H1 (cell line): Measurements from ENCODE around the gene RCAN2. TPM values are rescaled to one million over a fixed set of nuclear protein-coding genes. Genes with fewer than 3 reads are reported as not detected.
A peak's percentile ranks its signal among the peaks of the same experiment; 100 is the strongest.

Source experiments
- BCL11A ChIP-seq, 2 experiments: IDR thresholded peaks; one replicate each; pipeline ENCODE4 v1.6.1; 2011; ENCODE audit warnings: low read depth in 2 of 2, low read length in 2 of 2, mild to moderate bottlenecking in 2 of 2
- BRCA1 ChIP-seq: IDR thresholded peaks from 2 replicates; pipeline ENCODE4 v1.6.1; 2012; ENCODE audit warnings: low read depth, low read length, improper control_type of control experiment
- CEBPB ChIP-seq: IDR thresholded peaks from 2 replicates; pipeline ENCODE4 v1.6.1; 2012; ENCODE audit warnings: low read depth, low read length
- CHD1 ChIP-seq: IDR thresholded peaks from 2 replicates; pipeline ENCODE4 v1.6.1; 2012; ENCODE audit warnings: low read depth, low read length, improper control_type of control experiment
- CTBP2 ChIP-seq: IDR thresholded peaks from 2 replicates; pipeline ENCODE4 v1.7.0; 2011; ENCODE audit warnings: borderline replicate concordance, mild to moderate bottlenecking, moderate library complexity, mixed read lengths, low read length; ENCODE audit not compliant: insufficient read depth, insufficient read length
- EP300 ChIP-seq, 2 experiments: IDR thresholded peaks; 1 replicate in 1 of 2; 2 replicates in 1 of 2; pipeline ENCODE4 v1.6.1; 2011 to 2012; ENCODE audit warnings: low read depth in 2 of 2, low read length in 2 of 2, mild to moderate bottlenecking in 2 of 2, borderline replicate concordance in 1 of 2, inconsistent platforms in 1 of 2, moderate library complexity in 1 of 2
- EZH2 ChIP-seq: fragments of 200-600 bp; sonication (generic); IDR thresholded peaks from 2 replicates; pipeline ENCODE4 v1.7.1; 2012; ENCODE audit warnings: low read depth, mild to moderate bottlenecking, moderate library complexity, low read length, inconsistent platforms; ENCODE audit not compliant: severe bottlenecking
- KDM1A ChIP-seq: fragments of 200-600, 300-600 bp; sonication (generic); IDR thresholded peaks from 2 replicates; pipeline ENCODE4 v1.7.1; 2016; ENCODE audit warnings: mild to moderate bottlenecking, low read length, borderline replicate concordance
- KDM4A ChIP-seq: IDR thresholded peaks from one replicate; pipeline ENCODE4 v1.7.1; 2012; ENCODE audit warnings: low read depth, mild to moderate bottlenecking, moderate library complexity, low read length, inconsistent platforms; ENCODE audit not compliant: severe bottlenecking
- MAX ChIP-seq: IDR thresholded peaks from 2 replicates; pipeline ENCODE4 v1.6.1; 2012; ENCODE audit warnings: inconsistent platforms
- NRF1 ChIP-seq: IDR thresholded peaks from 2 replicates; pipeline ENCODE4 v1.6.1; 2011; ENCODE audit warnings: mild to moderate bottlenecking, low read depth, low read length, improper control_type of control experiment
- RAD21 ChIP-seq, 2 experiments: IDR thresholded peaks in 1 of 2; conservative IDR thresholded peaks in 1 of 2; 2 replicates each; pipeline ENCODE4 v1.6.1; 2011; ENCODE audit warnings: low read depth in 2 of 2, low read length in 2 of 2, improper control_type of control experiment in 1 of 2, inconsistent platforms in 1 of 2, mild to moderate bottlenecking in 1 of 2, moderate library complexity in 1 of 2
- SIN3A ChIP-seq, 2 experiments: IDR thresholded peaks in 1 of 2; conservative IDR thresholded peaks in 1 of 2; 2 replicates each; pipeline ENCODE4 v1.6.1; 2011 to 2012; ENCODE audit warnings: low read length in 2 of 2, improper control_type of control experiment in 1 of 2, low read depth in 1 of 2, mild to moderate bottlenecking in 1 of 2
- SIRT6 ChIP-seq: IDR thresholded peaks from one replicate; pipeline ENCODE4 v1.7.1; 2012; ENCODE audit warnings: low read length, inconsistent platforms
- SIX5 ChIP-seq: IDR thresholded peaks from 2 replicates; pipeline ENCODE4 v1.6.1; 2011; ENCODE audit warnings: mild to moderate bottlenecking, low read depth, low read length
- SP1 ChIP-seq: IDR thresholded peaks from 2 replicates; pipeline ENCODE4 v1.6.1; 2011; ENCODE audit warnings: low read depth, low read length
- SP4 ChIP-seq: IDR thresholded peaks from 2 replicates; pipeline ENCODE4 v1.6.1; 2012; ENCODE audit warnings: low read length, inconsistent platforms
- SUZ12 ChIP-seq: fragments of 200-600 bp; sonication (generic); IDR thresholded peaks from 2 replicates; pipeline ENCODE4 v1.6.1; 2012; ENCODE audit warnings: mild to moderate bottlenecking, inconsistent platforms, low read length, moderate library complexity, mixed read lengths
- TAF1 ChIP-seq: IDR thresholded peaks from 2 replicates; pipeline ENCODE4 v1.6.1; 2011; ENCODE audit warnings: mild to moderate bottlenecking, low read depth, low read length
- TCF12 ChIP-seq: IDR thresholded peaks from 2 replicates; pipeline ENCODE4 v1.6.1; 2011; ENCODE audit warnings: low read depth, mild to moderate bottlenecking, low read length
- TEAD4 ChIP-seq: IDR thresholded peaks from 2 replicates; pipeline ENCODE4 v1.6.1; 2012; ENCODE audit warnings: low read depth, low read length, inconsistent platforms, mixed read lengths
- ZNF274 ChIP-seq: IDR thresholded peaks from 2 replicates; pipeline ENCODE4 v1.7.0; 2012; ENCODE audit warnings: low read length, borderline replicate concordance; ENCODE audit errors: extremely low read depth
- polyA plus RNA-seq, 7 experiments: library from polyadenylated mRNA; depleted of rRNA in 3 of 7; stranded (reverse) in 5 of 7; unstranded in 2 of 7; fragments of >200 nt in 5 of 7; fragments of 200-250 nt in 2 of 7; gene quantifications; 1 replicate in 5 of 7; 2 replicates in 1 of 7; 4 replicates in 1 of 7; pipeline versions ENCODE4 v1.2.1 to v1.2.3, GENCODE V29; 2011 to 2013; ENCODE audit warnings: missing spikeins in 2 of 7, mixed read lengths in 2 of 7
- total RNA-seq: library from RNA; stranded (reverse); fragmentation: NEBNext Ultra II Directional; extraction: Animal tissue kit (Norgen Biotek cat#: 25700); gene quantifications from 2 replicates; pipeline ENCODE4 v1.2.1, GENCODE V29; 2021

Gene RCAN2
- total and polyA plus RNA-seq, 2 of the 8 experiments (the other 6 are each of a cell fraction or from before 2014, with no cell fraction given), result 5.0 to 8.5 TPM

GRCh38 chr6:46491628-46492547 is 639 bp upstream of the RCAN2 start (continued):
- peak; percentile 19; the same call in 1 of the 2 replicates for TF ChIP-seq KDM1A
- TF ChIP-seq TCF12, result no peak
- TF ChIP-seq EP300 (IDR thresholded peaks at IDR 0.05; ENCODE audit: borderline replicate concordance in 1 of 2, low read depth in 2 of 2, low read length in 2 of 2), result no peak
- TF ChIP-seq SIX5, result no peak
- 0 out of 2 replicates have a peak, but pooled peaks have one; percentile 15 for TF ChIP-seq CEBPB
- TF ChIP-seq CHD1, result no peak
- TF ChIP-seq RAD21 (IDR thresholded peaks at IDR 0.05 in 1 of 2, conservative IDR thresholded peaks at IDR 0.05 in 1 of 2; ENCODE audit: low read depth in 2 of 2, low read length in 2 of 2), result peak; percentile 57 to 73
- no peak for TF ChIP-seq TAF1
- no peak for TF ChIP-seq ZNF274
- no peak for TF ChIP-seq SP4
- TF ChIP-seq MAX, result no peak
- TF ChIP-seq TEAD4, result no peak
- TF ChIP-seq KDM4A, result peak; percentile 94
- TF ChIP-seq CTBP2, result no peak
- no peak for TF ChIP-seq SUZ12
- no peak for TF ChIP-seq BRCA1
- TF ChIP-seq SIN3A (conservative IDR thresholded peaks at IDR 0.05 in 1 of 2, IDR thresholded peaks at IDR 0.05 in 1 of 2; ENCODE audit: low read depth in 1 of 2, low read length in 2 of 2), result no peak; a peak in 1 of 4 replicates
- no peak for TF ChIP-seq NRF1
- TF ChIP-seq SP1, result no peak
- TF ChIP-seq SIRT6, result no peak
- TF ChIP-seq BCL11A (IDR thresholded peaks at IDR 0.05; ENCODE audit: low read depth in 2 of 2, low read length in 2 of 2), result no peak
- no peak for TF ChIP-seq EZH2
